ENCODE measurements around the gene GOSR1. TPM values are rescaled to one million over a fixed set of nuclear protein-coding genes. Genes with fewer than 3 reads are reported as not detected.
"Not testable (repeated sequence)": the region's sequence is repeated elsewhere in the genome, so short reads cannot be mapped to it uniquely, and the experiment has no call there.

GOSR1 gene
- total RNA-seq, 1 donor from 2014 or later: 59.9 TPM

DNA sequence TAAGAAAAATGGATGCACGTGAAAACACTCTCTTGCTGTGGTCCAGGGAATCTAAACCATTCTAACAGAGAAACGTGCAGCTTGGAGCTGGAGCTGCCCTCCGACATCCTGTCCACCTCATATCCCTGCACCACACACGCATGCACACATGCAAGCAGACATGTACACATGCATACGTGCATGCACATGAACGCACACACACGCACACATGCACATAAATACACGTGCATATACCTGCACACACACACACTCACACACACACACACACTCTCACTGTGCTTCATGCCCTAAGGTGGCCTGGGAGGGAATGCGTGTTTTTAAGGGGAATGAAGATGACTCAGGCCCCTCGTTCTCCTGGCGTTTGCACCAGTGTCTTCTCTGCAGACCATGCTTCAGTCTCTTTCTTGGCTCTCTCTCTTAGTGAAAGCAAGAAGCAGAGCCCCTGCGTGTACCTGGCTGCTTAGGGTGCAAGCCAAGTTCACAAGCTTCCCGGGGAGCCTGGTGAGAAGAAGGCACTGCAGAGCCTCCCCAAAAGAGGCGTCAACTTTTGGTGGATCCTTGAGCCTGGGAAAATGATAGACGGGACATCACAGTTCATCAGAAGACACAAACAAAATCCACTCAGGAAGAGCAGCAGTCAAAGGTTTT, 72.8 kb downstream of the GOSR1 start:
- TF ChIP-seq, protein P1, sequence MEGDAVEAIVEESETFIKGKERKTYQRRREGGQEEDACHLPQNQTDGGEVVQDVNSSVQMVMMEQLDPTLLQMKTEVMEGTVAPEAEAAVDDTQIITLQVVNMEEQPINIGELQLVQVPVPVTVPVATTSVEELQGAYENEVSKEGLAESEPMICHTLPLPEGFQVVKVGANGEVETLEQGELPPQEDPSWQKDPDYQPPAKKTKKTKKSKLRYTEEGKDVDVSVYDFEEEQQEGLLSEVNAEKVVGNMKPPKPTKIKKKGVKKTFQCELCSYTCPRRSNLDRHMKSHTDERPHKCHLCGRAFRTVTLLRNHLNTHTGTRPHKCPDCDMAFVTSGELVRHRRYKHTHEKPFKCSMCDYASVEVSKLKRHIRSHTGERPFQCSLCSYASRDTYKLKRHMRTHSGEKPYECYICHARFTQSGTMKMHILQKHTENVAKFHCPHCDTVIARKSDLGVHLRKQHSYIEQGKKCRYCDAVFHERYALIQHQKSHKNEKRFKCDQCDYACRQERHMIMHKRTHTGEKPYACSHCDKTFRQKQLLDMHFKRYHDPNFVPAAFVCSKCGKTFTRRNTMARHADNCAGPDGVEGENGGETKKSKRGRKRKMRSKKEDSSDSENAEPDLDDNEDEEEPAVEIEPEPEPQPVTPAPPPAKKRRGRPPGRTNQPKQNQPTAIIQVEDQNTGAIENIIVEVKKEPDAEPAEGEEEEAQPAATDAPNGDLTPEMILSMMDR (IDR thresholded peaks at IDR 0.05): no peak
- Mint-ChIP-seq H3K27me3 (no peaks in the 10 kb centered on the region), H3K36me3 (ENCODE audit: low read depth) (no peaks in the 10 kb centered on the region), H3K4me1 (peaks cover 44% of the 10 kb centered on the region), H3K9me3 (no peaks in the 10 kb centered on the region), H3K4me3 (peak overlapping the region; percentile 66), H3K27ac (peak overlapping the region; percentile 83)
- ChIA-PET POLR2A (interaction anchor here (1.3 kb wide), 1 partner anchor 51 kb away, joined by 3 read pairs; no protein-coding TSS in a partner anchor), CTCF (no interaction called here)
- peak; percentile 11 for DNase-seq
- intact Hi-C loops (cut with micrococcal nuclease): loop anchor here (2.0 kb wide), 2 partner anchors 51 to 73 kb away; partner anchors contain the start of gene GOSR1
- no peak for ATAC-seq (ENCODE audit: low read depth)

DNA sequence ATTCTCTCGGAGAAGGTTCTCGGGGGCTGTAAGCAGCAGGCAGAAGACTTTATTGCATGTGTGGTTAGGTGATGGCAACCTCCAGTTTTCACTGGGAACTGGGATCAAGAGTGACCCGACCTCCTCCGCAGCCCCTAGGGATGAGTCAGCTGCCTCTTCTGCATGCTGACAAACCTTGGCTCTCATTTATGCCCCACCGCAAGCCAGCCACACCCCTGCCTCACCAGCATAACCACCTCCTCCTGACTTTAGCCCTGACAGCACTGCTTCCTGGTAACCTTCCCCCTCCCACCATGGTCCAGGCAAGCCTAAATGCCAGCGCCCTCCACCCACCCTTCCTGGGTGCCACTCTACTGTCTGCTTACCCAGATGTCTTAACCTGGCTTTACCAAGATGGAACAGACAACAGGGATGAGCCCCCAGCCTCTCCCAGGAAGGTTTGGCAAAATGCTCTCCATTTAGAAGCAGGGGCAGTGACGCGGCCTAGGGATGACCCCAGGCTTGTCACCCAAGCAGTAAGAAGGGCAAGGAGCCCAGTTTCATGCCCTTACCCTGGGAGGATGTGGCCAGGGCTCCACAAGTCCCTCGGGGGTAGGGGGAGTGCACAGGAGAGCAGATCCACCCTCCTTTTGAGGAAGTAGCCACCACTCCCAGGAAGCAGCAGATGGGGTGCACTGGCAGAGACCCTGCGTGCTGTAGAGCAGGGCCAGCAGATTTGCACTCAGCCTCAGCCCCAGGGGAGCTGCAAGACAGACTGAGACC, 73.5 kb downstream of the GOSR1 start:
- CTCF ChIA-PET: interaction anchor here (1.3 kb wide), 1 partner anchor 74 kb away, joined by 5 read pairs; no protein-coding TSS in a partner anchor
- peak overlapping the region; percentile 66 for H3K4me3 Mint-ChIP-seq
- TF ChIP-seq, protein P1 (IDR thresholded peaks at IDR 0.05): no peak
- POLR2A ChIA-PET: interaction anchor here (1.3 kb wide), 2 partner anchors 50 kb away, joined by 3 to 4 read pairs; no protein-coding TSS in a partner anchor
- ATAC-seq (ENCODE audit: low read depth) (peak; percentile 94), DNase-seq (peak; percentile 32)
- no peaks in the 10 kb centered on the region for H3K9me3 Mint-ChIP-seq
- H3K36me3 Mint-ChIP-seq (ENCODE audit: low read depth): no peaks in the 10 kb centered on the region
- H3K27ac Mint-ChIP-seq: peak overlapping the region; percentile 83
- H3K27me3 Mint-ChIP-seq: no peaks in the 10 kb centered on the region
- peaks cover 44% of the 10 kb centered on the region for H3K4me1 Mint-ChIP-seq
- intact Hi-C loops (cut with micrococcal nuclease): loop anchor here (2.0 kb wide), 2 partner anchors 50 to 74 kb away; partner anchors contain the start of gene GOSR1

DNA sequence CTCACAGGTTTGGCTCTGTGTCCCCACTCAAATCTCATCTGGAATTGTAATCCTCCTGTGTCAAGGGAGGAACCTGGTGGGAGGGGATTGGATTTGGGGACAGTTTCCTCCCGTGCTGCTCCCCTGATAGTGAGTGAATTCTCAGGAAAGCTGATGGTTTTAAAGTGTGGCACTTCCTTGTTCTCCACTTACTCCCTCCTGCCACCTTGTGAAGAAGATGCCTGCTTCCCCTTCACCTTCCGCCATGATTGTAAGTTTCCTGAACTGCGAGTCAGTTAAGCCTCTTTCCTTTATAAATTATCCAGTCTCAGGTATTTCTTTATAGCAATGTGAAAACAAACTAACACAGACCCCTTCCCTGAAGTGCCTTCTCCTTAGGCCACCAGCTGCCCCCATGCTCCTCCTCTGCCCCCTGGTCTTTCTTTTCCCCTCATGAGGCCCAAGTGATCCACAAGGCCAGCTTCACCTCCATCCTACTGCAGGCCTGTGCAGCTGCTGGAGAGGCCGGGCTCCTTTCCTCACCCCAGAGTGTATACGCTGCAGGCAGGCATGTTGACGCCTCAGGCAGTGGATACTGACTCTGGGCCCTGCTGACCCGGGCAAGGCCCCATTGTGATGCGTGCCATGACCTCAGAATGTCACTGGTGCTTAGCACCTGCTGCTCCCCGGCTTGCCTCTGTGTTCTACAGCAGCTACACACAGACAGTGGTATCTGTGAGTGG, 74.2 kb downstream of the GOSR1 start:
- H3K4me1 Mint-ChIP-seq: peaks cover 41% of the 10 kb centered on the region
- POLR2A ChIA-PET: interaction anchor here (1.3 kb wide), 1 partner anchor 49 kb away, joined by 4 read pairs; no protein-coding TSS in a partner anchor
- CTCF ChIA-PET: interaction anchor here (1.3 kb wide), 1 partner anchor 75 kb away, joined by 5 read pairs; no protein-coding TSS in a partner anchor
- not testable (repeated sequence) for H3K36me3 Mint-ChIP-seq (ENCODE audit: low read depth); H3K9me3 Mint-ChIP-seq; ATAC-seq (ENCODE audit: low read depth); H3K27me3 Mint-ChIP-seq
- peak overlapping the region; percentile 83 for H3K27ac Mint-ChIP-seq
- DNase-seq: peak; percentile 18
- H3K4me3 Mint-ChIP-seq: peak overlapping the region; percentile 60
- intact Hi-C loops (cut with micrococcal nuclease): loop anchor here (2.0 kb wide), 2 partner anchors 49 to 75 kb away; partner anchors contain the start of gene GOSR1

DNA sequence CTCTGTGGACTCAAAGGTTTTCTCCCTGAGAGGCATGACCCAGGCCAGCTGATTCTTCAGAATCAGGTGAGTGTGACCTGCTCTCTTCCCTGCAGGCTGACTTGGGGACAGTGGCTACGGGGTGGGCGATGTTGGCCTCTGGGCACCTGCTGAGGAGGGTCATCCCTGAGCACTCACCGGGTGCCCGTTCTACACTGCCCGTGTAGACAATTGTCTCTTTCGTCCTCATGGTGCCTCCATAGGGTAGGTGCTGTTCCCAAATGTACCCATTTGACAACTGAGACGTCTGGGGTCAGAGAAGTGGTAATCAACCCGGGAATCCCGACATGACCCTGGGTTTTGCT, 74.8 kb downstream of the GOSR1 start:
- ATAC-seq (ENCODE audit: low read depth) (no peak), DNase-seq (no peak)
- POLR2A ChIA-PET: interaction anchor here (1.3 kb wide), 1 partner anchor 49 kb away, joined by 4 read pairs; no protein-coding TSS in a partner anchor
- CTCF ChIA-PET: interaction anchor here (1.3 kb wide), 1 partner anchor 75 kb away, joined by 5 read pairs; no protein-coding TSS in a partner anchor
- Mint-ChIP-seq H3K36me3 (ENCODE audit: low read depth) (no peaks in the 10 kb centered on the region), H3K27me3 (no peaks in the 10 kb centered on the region), H3K27ac (no peak overlapping the region), H3K4me3 (no peak overlapping the region), H3K4me1 (peaks cover 41% of the 10 kb centered on the region), H3K9me3 (no peaks in the 10 kb centered on the region)
- TF ChIP-seq, protein P1 (IDR thresholded peaks at IDR 0.05): no peak
- intact Hi-C loops (cut with micrococcal nuclease): loop anchor here (2.0 kb wide), 2 partner anchors 49 to 75 kb away; partner anchors contain the start of gene GOSR1

DNA sequence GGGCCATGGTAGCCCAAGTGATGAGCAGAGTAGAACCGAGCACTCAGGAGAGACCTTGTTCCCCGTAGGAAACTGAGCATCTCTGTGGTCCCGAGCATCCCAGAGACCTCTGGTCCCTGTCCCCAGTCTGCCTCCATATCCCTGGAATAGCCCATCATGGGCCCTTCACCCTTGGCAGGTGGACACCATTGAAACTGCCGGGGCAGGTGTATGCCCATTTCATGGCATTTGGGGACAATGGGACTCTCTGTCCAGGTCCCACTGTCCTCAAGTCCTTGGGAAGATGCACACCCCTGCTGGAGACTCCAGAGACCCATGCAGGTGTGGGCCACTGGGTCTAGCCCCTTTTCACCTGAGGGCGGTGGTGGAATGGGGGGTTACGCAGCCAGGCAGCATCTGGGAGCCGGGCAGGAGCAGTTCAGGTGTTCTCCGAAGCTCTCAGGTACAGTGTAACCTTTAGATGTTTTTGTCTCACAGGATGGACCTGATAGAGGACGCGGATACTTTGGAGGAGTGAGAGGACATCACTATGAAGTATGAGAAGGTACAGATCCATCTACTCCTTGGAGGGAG, 75.9 kb downstream of the GOSR1 start:
- no peaks in the 10 kb centered on the region for H3K27me3 Mint-ChIP-seq
- no peaks in the 10 kb centered on the region for H3K36me3 Mint-ChIP-seq (ENCODE audit: low read depth)
- CTCF ChIA-PET: no interaction called here
- no peak for ATAC-seq (ENCODE audit: low read depth)
- peak; percentile 7 for DNase-seq
- H3K4me3 Mint-ChIP-seq: no peak overlapping the region
- intact Hi-C loops (cut with micrococcal nuclease): no loop called here
- peaks cover 46% of the 10 kb centered on the region for H3K4me1 Mint-ChIP-seq
- no peak overlapping the region for H3K27ac Mint-ChIP-seq
- TF ChIP-seq, protein P1 (IDR thresholded peaks at IDR 0.05): no peak
- no peaks in the 10 kb centered on the region for H3K9me3 Mint-ChIP-seq
- POLR2A ChIA-PET: no interaction called here

DNA sequence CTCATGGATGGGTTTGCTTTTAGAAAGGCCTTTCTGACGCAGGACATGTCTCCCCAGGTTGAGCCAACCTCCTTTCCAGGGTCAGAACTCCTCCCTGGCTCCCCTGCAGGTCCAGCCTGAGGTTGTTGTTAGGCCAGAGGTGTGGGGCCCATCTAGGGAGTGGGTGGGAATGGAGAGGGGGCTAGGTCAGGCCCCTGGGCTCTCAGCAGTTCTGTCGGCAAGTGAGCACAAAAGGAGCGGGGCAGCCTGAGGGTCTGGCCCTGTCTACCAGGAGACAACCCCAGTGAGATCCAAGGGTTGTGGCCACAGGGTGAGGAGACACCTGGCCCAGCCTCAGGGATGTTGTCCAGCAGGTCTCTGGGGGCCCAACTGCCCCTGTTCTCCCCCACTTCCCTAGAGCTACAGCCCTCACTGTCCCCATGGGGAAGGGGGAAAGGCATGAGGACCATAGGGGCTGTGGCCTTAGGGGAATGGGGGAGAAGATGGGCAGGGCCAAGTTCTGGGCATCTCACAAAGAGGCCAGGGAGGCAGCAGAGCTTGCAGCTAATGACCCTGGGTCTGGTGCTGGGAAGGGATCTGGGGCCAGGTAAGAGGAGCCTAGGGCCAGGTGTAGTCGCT, 76.7 kb downstream of the GOSR1 start:
- peaks cover 40% of the 10 kb centered on the region for H3K4me1 Mint-ChIP-seq
- CTCF ChIA-PET; H3K4me3 Mint-ChIP-seq; H3K27me3 Mint-ChIP-seq; intact Hi-C loops (cut with micrococcal nuclease); H3K9me3 Mint-ChIP-seq; ATAC-seq (ENCODE audit: low read depth); H3K27ac Mint-ChIP-seq; POLR2A ChIA-PET; H3K36me3 Mint-ChIP-seq (ENCODE audit: low read depth): not testable (repeated sequence)
- peak; percentile 7 for DNase-seq
